ENCODE results near the gene CDK6.

CDK6 gene

DNA sequence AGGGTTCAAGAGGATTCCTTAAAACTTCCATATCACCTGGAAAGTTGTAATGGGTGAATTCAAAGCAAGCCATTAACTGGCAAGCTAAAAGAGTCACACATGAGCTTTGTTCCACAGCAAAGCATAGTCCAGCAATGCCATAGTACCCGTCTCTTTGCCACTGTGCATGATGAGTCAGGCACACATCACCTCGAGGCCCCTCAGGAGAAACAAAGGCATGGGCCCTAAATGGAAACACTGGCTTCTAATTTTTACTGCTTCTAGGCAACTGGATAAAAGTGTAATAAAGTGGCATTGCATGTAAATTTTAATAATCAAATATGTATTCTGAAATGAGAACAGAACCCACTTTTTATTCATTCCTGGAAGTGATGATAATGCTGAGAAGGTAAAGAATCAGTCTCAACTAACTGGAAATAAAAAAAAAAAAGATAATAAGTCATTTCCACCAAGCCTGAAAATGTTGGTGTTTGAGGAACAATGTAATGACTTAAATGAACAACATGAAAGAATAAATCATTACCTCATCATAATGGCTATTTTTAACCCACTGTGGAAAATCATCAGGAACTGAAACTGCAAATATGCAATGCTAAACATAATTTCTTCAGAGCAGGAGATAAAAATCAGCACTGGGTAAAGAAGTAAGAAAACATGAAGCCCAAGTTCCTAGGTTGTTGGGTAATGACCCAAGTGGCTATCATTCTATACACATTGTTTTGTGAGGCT, 104.9 kb downstream of the CDK6 start:
- DNase-seq, result no peak

DNA sequence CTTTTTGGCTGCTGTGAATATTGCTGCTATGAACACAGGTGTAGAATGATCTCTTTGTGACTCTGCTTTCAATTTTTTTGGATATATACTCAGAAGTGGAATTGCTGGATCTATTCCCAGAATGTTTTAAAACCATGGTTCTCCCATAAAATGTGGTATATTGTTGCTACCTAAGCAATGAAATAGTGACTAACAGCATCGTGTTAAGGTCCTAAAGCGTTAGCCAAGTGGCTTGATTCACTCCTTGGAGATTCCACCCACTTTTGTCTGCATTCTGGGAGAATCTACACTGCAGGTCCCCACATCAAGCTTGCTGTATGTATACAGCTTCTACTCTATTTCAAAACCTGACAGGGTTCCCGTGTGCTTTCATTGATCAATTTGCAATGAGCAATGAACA, 105.6 kb downstream of the CDK6 start:
- no peak for DNase-seq

DNA sequence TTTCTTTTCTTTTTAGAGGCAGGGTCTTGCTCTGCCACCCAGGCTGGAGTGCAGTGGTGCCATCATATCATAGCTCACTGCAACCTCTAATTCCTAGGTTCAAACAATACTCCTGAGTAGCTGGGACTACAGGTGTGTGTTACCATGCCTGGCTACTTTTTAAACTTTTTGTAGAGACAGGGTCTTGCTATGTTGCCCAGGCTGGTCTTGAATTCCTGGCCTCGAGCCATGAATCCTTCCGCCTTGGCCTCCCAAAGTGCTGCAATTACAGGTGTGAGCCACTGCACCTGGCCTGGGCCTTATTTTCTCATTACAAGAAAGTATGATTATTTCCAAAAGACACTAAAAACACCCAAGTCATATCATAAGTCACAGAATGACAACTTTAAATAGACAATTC, 106.6 kb downstream of the CDK6 start:
- no peak for DNase-seq

DNA sequence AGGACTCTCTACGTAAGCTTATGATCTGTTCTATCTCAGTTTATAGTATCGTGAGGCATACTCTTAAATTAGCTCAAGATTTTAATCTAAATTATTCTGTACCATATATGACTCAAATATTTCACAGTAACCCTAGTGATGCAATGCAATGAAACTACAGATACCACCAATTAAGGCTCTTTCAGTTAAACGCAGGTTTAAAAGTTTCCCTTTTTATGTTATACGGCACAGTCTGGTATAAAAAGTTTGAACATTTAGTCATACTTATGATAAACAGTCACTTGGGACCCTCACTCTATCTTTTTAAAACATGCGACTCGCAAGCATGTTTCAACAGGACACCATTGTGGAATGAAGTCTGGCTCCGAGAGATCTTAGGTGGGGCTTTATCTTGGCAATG, 107.2 kb downstream of the CDK6 start:
- DNase-seq, result no peak

DNA sequence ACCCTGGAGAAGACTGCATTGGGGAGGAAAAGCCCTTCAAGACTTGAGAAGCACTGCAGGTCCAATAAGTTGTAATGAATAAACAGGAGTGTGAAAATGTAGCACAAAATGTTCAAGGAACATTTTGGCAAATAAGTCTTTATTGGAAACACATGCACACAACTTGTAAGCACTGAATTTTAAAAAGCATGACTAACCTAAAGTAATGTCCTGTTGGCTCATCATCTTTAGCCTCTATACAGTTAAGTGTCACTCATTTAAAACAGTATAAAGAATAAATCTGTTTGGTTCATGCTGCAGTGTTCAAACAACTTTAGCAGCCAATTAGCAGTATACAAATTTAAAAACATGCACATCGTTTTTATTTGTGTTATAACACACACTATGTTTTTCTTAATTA, 108.6 kb downstream of the CDK6 start:
- no peak for DNase-seq

DNA sequence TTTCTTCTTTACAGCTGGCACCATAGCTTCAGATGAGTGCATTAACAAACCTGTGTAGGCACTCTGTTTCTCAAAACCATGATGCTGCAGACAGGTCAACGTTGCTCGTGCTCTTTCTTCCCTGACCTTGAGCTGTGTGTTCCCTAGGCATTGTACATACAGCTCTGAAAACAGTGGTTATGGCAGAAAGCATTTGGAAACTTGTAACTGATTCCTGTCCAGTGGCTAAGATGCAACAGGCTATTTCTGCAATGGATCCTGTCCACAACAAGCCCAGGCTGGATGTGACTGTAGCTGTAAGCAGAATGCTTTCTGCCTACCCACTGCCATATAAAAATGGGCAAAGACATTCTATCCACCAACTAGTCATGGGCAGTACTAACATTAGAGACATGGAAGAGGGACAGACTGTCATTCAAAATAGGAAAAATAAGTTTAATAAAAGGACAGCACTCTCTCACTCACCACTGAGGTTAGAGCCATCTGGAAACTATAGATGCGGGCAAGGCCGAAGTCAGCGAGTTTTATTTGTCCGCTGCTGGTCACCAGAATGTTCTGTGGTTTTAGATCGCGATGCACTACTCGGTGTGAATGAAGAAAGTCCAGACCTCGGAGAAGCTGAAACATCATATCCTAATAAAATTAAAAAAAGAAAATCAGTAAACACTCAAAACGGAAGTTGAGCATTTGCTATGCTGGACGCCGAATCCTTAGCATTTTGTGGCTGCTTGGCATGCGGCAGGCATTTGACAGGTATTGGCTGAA, 111.0 kb downstream of the CDK6 start:
- DNase-seq, result no peak

DNA sequence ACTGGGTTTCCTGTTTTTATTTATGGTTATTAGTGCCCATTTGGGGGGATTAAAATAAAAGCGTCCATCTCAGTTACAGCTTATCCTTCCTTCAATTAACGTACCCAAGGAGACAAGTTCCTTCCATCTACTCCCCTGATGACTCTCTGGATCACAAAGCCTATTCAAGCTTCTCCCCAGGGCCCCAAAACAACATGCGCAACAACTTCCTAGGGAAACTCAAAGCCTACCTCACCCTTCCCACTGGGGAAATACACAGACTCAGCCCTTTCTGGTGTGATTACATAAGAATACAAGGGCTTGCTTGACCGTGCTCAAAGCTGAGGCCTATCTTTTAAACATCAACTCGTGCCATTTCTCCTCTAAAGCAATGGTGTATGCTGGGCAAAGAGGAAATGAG, 112.4 kb downstream of the CDK6 start:
- DNase-seq, result no peak

DNA sequence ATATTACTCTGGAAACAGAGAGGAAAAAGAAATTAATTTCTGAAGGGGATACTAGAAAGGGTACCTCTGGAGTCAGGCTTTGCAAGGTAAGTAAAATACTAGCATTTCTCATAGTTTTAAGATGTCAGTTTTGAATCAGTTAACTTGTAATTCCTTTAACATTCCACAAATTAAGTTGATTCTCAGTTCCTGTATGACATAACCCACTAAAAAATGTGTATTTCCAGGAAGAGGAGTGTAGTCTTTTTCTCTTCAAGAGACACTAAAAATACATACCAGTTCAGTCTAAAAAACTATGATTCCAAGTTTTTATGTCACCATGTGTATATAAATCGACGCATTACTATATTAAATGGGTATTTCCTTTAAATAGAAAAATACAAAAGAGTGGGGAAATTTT, 113.2 kb downstream of the CDK6 start:
- DNase-seq, result no peak

DNA sequence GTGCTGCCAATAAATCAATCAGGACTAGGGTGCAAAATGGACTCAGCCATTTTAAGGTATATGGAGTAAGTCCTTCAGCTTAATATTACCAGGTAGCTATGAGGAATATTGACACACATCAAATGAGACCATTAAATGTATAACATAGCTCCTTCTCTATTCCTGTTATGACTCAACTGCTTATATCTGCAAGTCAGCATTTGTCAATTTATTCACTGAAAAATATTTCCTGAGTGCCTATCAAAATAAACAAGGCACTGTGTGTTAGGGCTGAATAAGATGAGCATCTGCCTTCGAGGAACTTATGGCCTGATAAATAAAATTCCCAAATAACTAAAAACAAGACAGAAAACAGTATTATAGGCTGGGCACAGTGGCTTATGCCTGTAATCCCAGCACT, 113.8 kb downstream of the CDK6 start:
- no peak for DNase-seq

DNA sequence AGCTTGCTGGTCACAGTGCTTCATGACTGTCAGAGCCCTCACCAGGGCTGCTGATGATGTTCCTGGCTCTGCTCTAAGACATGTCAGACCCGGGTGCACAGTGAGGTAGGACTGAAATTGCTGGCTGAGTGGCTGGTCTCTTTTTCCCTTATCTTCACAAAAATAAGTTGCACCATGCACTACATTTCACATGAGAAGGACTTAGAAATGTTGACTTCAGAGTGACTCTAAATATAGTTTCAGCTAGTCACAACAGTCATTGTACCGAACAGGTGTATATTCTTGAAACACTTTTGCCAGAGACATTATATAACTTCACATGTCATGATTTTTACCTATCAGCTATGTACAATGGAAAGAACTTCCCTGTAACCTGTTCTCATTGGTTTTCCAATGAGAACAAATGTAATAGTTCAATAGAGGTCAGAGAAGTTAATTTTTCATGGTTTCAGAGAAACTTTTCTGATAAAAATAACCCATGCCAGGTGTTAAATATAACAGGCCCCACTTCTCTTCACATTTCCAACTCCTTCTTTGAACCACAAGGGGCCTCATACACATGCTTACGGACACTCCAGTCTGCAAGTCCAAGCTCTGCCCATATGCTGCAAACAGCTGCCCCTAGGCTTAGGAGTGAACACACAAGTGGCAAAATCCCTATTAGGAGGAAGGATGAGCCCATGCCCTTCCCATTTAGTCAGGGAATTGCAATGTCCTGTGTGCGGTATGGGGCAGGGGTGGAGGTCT, 115.6 kb downstream of the CDK6 start:
- no peak for DNase-seq

DNA sequence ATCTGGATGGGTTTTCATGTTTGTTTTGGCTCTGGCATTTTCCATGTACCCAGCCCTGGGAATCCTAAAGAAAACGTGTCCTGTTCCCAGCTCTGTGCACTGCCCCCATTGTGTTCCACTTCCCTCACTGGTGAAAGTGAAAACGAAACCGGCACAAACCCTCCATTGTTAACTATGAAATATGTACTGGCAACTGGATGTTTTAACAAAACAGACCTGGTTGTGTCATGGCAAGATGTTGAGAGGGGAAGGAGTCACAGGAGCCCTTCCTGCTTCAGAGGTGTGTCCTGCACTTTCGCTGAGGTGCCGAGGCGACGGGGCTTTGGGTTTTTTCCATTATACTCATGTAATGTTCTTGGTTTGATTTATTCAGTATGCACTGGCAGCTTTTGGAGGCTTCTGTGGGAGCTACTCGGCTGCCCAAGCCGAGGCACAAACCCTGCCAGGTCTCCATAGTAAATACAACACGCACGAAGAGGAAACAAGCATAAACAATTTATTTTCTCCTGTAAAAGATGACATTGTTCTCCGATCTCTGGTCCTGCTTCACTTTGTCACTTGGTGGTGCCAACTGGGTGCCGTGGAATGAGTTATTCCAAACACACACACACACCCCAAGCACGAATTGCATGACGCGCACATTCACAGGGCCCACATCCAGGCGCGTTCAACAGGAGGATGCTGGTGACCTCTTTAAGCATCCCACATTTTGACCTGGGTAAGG, 118.2 kb downstream of the CDK6 start:
- DNase-seq, result peak in 1 of 3 experiments; percentile 54

DNA sequence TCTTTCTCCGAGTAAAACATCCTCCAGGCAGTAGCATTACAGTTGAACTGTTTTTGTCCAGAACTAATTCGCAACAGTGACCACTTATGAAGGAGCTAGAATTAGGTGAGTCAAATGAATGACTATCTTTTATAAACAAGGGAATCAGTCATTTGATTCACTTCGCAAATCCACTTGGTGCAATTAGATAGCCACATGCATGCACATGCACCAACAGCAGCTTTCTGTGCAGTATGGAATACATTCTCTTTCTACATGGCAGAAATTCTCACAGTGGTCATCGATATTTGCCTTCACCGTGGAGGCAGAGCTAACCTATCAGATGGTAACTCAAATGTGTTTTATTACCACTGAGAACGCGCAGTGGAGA, 118.8 kb downstream of the CDK6 start:
- no peak for DNase-seq

DNA sequence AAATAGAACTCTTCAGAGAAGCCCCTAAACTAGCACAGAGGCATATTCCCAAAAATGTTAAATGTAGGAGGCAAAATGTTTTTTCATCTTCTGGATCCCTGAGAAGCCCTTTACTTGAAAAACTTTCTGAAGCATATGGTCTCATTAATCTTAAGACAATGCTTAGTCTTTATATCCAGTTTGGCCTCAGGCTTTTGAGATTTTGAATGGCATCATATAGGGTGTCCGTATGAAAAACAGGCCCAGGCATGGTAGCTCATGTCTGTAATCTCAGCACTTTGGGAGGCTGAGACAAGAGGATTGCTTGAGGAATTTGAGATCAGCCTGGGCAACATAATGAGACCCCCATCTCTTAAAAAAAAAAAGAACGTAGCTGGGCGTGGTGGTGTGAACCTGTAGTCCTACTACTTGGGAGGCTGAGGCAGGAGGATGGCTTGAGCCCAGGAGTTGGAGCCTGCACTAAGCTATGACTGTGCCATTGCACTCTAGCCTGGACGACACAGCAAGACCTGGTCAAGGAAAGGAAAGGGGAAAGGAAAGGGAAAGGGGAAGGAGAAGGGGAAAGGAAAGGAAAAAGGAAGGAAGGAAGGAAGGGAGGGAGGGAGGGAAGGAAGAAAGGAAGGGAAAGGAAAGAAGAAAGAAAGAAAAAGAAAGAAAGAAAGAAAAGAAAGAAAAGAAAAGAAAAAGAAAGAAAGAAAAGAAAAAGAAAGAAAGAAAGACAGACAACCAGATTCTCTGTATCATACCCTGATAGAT, 119.4 kb downstream of the CDK6 start:
- DNase-seq, result no peak

DNA sequence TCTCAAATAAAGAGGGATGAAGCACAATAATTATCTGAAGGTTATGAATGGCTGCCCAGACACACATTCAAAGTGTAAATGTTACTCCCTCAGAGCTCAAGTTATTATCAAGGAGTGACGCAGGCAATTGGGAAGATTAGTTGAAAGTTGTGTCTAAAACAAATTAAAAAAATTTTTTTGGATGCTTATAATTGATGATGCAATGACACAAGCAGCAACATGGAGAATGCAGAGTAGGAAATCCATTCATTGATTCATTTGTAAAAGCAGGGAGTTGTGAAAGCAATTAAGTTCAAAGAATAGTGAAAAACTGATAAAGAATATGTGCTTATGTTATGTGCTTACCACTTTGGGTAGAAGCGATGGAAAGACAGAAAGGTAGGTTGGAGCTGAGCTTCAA, 120.4 kb downstream of the CDK6 start:
- DNase-seq, result no peak

DNA sequence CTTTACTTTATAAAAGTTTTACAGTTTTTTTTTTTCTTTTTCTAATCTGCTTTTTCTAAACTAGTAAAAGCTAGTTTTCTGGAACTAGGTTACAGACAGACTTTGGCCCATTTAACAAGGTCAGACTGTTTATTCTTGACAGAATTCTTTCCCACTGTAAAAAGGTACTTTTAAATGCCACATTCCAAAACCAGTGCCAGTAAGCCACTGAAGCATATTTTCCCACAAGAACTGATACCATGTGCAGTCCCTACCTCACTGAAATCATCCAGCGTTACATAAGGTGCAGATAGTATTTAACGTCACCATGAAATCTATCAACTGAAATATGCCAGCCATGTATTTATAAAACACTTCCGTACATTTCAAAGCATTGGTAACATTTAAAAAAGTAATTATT, 121.6 kb downstream of the CDK6 start:
- no peak for DNase-seq

DNA sequence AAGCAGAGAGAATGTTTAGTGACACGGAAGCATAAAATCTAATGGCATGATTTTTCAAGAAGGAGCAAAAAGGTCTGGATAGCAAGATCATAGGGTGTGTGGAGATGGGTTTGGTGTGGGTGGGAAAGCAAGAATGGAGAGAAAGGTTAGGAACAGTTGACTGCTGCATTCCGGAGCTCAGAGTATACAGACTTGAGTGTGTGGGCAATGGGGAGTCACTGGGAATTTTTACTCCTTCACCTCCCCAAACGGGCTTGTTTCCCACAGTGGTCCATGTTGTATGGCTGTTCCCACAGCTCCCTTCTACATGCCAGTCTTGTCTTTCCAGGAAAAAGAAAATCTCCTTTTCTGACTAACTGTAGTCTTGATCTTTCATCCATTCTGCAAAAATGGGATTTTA, 122.1 kb downstream of the CDK6 start:
- DNase-seq, result no peak

DNA sequence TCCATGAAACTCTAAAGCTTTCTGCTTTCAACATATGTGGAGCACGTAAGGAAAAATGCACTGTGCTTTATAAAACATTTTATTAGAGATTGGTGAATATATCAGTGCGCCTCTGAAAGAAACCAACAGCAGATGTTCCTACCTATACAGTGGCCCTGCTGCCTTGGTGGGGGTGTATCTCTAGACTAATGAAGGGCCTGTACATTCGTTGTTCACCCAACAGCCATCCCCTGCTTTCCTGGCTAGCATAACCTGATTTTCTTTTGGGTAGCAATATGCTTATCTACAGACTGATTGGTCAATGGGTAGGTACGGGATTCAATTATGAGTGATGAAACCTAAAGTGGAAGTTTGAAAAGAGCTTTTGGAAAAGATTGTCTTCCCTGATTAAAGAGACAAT, 126.5 kb downstream of the CDK6 start:
- DNase-seq, result no peak

DNA sequence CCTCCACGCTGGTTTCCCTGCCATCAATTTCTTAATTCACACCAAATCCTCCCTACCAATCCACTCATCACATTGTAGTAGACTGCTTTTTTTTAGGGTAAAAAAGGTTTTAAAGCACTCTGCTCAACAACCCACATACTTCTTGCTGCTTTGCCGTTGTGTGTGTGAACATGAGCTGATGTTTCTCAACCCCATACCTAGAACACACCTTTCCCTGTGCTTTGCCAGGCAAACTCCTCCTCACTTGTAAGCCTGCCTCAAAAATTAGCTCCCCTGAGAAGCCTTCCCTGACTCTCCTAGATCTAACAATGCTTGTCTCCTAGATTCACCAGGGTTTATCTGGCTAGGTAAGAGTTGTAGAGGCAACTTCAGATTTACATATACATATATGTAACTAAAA, 127.2 kb downstream of the CDK6 start:
- no peak for DNase-seq

DNA sequence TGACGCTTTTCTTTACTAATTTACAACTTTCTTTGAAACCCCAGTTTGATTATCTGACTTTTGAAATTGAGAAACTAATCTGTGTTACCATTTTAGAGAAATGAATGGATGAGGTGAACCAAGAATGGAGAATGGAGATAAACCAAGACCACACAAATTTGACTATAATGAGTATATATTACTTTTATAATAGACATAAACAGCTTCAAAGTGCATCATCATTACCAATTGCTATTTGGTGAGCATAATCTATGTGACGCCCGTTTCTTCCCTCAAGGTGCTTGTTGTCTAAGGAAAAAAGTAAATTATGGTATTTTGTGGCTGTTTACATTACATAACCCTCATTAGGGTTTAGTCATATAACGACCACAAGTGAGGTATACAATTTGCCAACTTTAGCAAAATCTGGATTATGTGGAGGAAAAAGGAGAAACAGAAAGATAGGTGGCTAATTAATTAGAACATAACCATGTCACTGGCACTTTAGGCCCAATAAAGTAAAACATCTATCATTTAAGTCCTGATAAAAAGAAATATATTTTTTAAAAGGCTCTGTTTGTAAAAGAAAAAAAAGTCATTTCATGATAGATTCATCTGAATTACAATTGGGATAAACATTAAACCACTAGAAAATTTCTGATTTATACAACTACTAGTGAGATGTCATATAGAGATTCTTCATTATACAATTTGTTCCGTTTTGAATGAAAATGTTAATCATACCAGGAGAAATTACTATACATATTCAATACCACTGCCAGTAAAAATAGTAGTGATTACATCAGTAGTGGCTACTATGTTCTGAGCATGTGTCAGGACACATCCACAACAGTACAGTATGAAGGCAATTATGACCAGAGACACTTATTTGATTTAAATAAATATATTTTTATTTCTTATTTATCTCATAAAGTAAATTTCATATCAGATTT, 128.0 kb downstream of the CDK6 start:
- DNase-seq, result no peak

DNA sequence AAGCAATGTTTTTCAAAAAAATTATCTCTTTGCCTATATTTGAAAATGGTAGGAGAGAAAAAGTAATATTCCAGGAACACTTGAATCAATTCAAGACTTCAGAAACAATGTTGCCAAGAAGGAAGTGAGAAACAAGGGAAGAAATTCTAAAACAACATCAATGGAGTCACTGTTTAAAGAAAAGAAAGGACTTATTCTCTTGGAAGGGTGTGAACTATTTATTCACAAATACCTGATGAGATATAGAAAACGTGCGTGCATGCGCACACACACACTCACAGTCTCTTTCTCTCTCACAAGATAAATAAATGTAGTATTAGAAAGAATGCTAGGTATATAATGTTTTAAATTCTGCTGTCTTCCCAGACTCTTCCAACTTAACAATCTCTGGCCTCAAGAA, 128.9 kb downstream of the CDK6 start:
- no peak for DNase-seq

DNA sequence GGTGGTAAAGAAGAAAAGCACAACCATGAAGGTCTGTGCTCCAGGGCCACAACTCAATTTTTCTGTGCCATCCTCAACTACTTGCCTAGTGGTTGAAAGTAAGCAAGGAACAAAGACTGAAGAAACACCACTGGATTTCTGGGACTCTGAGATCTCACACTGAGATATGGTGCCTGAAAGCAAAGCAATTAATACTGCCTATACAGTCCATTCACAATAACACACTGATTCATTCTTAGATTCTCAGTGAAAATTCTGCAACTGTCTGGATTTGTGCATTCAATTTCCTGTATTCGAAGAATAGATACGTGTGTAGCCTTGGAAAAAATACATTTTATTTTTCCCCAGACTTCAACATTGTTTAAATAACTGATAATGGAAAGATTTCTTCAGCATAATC, 129.8 kb downstream of the CDK6 start:
- DNase-seq, result no peak

DNA sequence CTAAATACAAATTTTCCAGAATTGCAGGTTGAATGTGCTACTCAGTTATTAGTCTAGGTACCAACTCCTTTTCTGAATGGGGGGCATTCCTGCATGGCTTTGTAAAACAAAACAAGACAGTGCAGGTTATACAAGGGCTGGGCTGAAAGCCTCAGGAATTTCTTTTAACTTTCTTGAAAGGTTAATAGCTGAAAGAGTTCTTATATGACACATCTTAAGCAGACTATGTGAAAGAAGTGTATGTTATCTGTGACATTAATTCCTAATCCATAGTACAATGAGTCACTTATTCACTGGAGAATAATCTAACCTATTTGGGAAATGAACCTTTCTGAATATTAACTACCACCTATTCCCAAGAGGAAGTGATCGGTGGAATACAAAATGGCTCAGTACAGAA, 130.5 kb downstream of the CDK6 start:
- DNase-seq, result no peak
